ENCODE measurements around the gene HABP2. TPM values are rescaled to one million over a fixed set of nuclear protein-coding genes. Genes with fewer than 3 reads are reported as not detected.

HABP2 gene
- total RNA-seq, 1 experiment from 2014 or later: 0.09 TPM

GRCh38 chr10:113506476-113506875 is 46.4 kb upstream of the HABP2 start (continued):
- TF ChIP-seq ZNF532 (CRISPR knock-in tag; IDR thresholded peaks at IDR 0.05; ENCODE audit: borderline replicate concordance) (no peak), E2F4 (CRISPR knock-in tag; IDR thresholded peaks at IDR 0.05; ENCODE audit: borderline replicate concordance, low read depth) (no peak)

GRCh38 chr10:113511419-113511818 is 41.4 kb upstream of the HABP2 start:
- CTCF ChIA-PET: no interaction called here
- TF ChIP-seq ZNF317 (CRISPR knock-in tag; IDR thresholded peaks at IDR 0.05; ENCODE audit: borderline replicate concordance, low read depth): peak; percentile 86
- no peak for TF ChIP-seq IRF2 (CRISPR knock-in tag; IDR thresholded peaks at IDR 0.05; ENCODE audit: borderline replicate concordance, low read depth)
- no peak for TF ChIP-seq ERG (CRISPR knock-in tag; IDR thresholded peaks at IDR 0.05)
- TF ChIP-seq RELA (CRISPR knock-in tag; IDR thresholded peaks at IDR 0.05; ENCODE audit: borderline replicate concordance): no peak
- no peak for TF ChIP-seq KAT7 (CRISPR knock-in tag; IDR thresholded peaks at IDR 0.05; ENCODE audit: borderline replicate concordance)
- TF ChIP-seq, protein P1, sequence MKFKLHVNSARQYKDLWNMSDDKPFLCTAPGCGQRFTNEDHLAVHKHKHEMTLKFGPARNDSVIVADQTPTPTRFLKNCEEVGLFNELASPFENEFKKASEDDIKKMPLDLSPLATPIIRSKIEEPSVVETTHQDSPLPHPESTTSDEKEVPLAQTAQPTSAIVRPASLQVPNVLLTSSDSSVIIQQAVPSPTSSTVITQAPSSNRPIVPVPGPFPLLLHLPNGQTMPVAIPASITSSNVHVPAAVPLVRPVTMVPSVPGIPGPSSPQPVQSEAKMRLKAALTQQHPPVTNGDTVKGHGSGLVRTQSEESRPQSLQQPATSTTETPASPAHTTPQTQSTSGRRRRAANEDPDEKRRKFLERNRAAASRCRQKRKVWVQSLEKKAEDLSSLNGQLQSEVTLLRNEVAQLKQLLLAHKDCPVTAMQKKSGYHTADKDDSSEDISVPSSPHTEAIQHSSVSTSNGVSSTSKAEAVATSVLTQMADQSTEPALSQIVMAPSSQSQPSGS (CRISPR knock-in tag; IDR thresholded peaks at IDR 0.05; ENCODE audit: borderline replicate concordance, low read depth): no peak

DNA sequence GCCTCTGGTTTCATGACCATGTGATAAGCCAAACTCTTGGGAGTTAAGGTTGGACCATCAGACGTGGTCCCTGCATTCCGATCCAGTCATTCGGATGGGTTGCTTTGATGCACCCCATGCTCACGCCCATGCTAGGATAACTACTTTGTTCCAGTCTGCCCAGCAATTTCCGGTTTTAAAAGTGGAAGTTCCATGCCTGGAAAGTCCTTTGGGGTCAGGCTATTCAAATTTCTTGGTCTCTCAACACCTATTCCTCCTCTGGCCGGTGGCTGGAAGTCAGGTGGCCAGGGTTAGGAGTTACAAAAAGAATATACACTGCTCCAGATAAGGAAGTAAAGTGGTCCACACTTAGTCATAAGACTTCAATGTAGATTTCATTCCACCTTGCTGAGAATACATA is 37.7 kb upstream of the HABP2 start:
- Mint-ChIP-seq H3K27ac (no peak overlapping the region), H3K9me3 (peaks cover 17% of the 10 kb centered on the region), H3K27me3 (ENCODE audit: low read depth) (peaks cover 7% of the 10 kb centered on the region; the same call in 1 of the 2 replicates), H3K4me1 (no peaks in the 10 kb centered on the region), H3K36me3 (peaks cover 5% of the 10 kb centered on the region), H3K4me3 (no peak overlapping the region)
- no peak for ATAC-seq
- POLR2A ChIA-PET: no interaction called here
- no peak for DNase-seq (ENCODE audit: low spot score)
- CTCF ChIA-PET: interaction anchor here (1.1 kb wide), 1 partner anchor 130 kb away, joined by 3 read pairs; no protein-coding TSS in a partner anchor
- TF ChIP-seq ZNF425 (CRISPR knock-in tag; conservative IDR thresholded peaks at IDR 0.05) (no peak), JUN (CRISPR knock-in tag; IDR thresholded peaks at IDR 0.05) (no peak), NR1H2 (CRISPR knock-in tag; IDR thresholded peaks at IDR 0.05) (no peak), ZNF423 (CRISPR knock-in tag; IDR thresholded peaks at IDR 0.05) (no peak), ZBTB21 (CRISPR knock-in tag; IDR thresholded peaks at IDR 0.05; ENCODE audit: borderline replicate concordance) (no peak), ZNF416 (CRISPR knock-in tag; IDR thresholded peaks at IDR 0.05) (no peak), EMX1 (CRISPR knock-in tag; IDR thresholded peaks at IDR 0.05) (no peak), ERG (CRISPR knock-in tag; IDR thresholded peaks at IDR 0.05) (no peak), ESRRA (CRISPR knock-in tag; IDR thresholded peaks at IDR 0.05; ENCODE audit: borderline replicate concordance) (no peak), OVOL2 (CRISPR knock-in tag; IDR thresholded peaks at IDR 0.05; ENCODE audit: borderline replicate concordance) (no peak), RELA (CRISPR knock-in tag; IDR thresholded peaks at IDR 0.05; ENCODE audit: borderline replicate concordance) (no peak)
- TF ChIP-seq, protein P2, sequence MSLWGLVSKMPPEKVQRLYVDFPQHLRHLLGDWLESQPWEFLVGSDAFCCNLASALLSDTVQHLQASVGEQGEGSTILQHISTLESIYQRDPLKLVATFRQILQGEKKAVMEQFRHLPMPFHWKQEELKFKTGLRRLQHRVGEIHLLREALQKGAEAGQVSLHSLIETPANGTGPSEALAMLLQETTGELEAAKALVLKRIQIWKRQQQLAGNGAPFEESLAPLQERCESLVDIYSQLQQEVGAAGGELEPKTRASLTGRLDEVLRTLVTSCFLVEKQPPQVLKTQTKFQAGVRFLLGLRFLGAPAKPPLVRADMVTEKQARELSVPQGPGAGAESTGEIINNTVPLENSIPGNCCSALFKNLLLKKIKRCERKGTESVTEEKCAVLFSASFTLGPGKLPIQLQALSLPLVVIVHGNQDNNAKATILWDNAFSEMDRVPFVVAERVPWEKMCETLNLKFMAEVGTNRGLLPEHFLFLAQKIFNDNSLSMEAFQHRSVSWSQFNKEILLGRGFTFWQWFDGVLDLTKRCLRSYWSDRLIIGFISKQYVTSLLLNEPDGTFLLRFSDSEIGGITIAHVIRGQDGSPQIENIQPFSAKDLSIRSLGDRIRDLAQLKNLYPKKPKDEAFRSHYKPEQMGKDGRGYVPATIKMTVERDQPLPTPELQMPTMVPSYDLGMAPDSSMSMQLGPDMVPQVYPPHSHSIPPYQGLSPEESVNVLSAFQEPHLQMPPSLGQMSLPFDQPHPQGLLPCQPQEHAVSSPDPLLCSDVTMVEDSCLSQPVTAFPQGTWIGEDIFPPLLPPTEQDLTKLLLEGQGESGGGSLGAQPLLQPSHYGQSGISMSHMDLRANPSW (CRISPR knock-in tag; conservative IDR thresholded peaks at IDR 0.05; ENCODE audit: low read depth): no peak

More at GRCh38 chr10:113511419-113511818, 41.4 kb upstream of the HABP2 start:
- Mint-ChIP-seq H3K4me1 (no peaks in the 10 kb centered on the region), H3K4me3 (no peak overlapping the region), H3K9me3 (peaks cover 20% of the 10 kb centered on the region), H3K27ac (no peak overlapping the region), H3K27me3 (ENCODE audit: low read depth) (peaks cover 7% of the 10 kb centered on the region; the same call in 1 of the 2 replicates), H3K36me3 (peaks cover 5% of the 10 kb centered on the region)
- ATAC-seq (no peak), DNase-seq (ENCODE audit: low spot score) (no peak)
- POLR2A ChIA-PET: no interaction called here

All from WTC11 (cell line).